Epithelial cell of esophagus (primary cell): ENCODE measurements around the gene ST8SIA2.

Experiments
- DNase-seq: peaks from one replicate; pipeline ENCODE4 v3.0.0; 2010; ENCODE audit warnings: low read depth
- H3K4me3 ChIP-seq: 2 replicates; pipeline ENCODE4 v1.5.1; 2011; ENCODE audit warnings: mild to moderate bottlenecking, low read length, control low read depth
- CTCF ChIP-seq: IDR thresholded peaks from 2 replicates; pipeline ENCODE4 v1.5.1; 2011; ENCODE audit warnings: low read depth, mild to moderate bottlenecking, low read length, control low read depth, inconsistent platforms; ENCODE audit not compliant: insufficient read depth; ENCODE audit errors: missing control alignments

The ST8SIA2 gene

GRCh38 chr15:92407321-92407720 is 13.6 kb downstream of the ST8SIA2 start:
- no peak for TF ChIP-seq CTCF
- DNase-seq, result no peak

GRCh38 chr15:92407916-92408315 is 14.2 kb downstream of the ST8SIA2 start:
- TF ChIP-seq CTCF, result no peak

More at GRCh38 chr15:92407321-92407720, 13.6 kb downstream of the ST8SIA2 start:
- H3K4me3 ChIP-seq, result no peak overlapping the region

GRCh38 chr15:92409006-92409405 is 15.3 kb downstream of the ST8SIA2 start:
- TF ChIP-seq CTCF, result no peak
- DNase-seq, result no peak
- H3K4me3 ChIP-seq, result no peak overlapping the region

More at GRCh38 chr15:92407916-92408315, 14.2 kb downstream of the ST8SIA2 start:
- no peak overlapping the region for H3K4me3 ChIP-seq
- DNase-seq, result no peak

GRCh38 chr15:92409521-92409920 is 15.8 kb downstream of the ST8SIA2 start:
- no peak for TF ChIP-seq CTCF
- H3K4me3 ChIP-seq, result no peak overlapping the region
- no peak for DNase-seq

- no peak for DNase-seq
- TF ChIP-seq CTCF, result no peak
These were observed 16.9 kb downstream of the ST8SIA2 start for GRCh38 chr15:92410537-92410936.

GRCh38 chr15:92411256-92411655 is 17.6 kb downstream of the ST8SIA2 start:
- H3K4me3 ChIP-seq, result no peak overlapping the region
- no peak for TF ChIP-seq CTCF
- DNase-seq, result no peak

More at GRCh38 chr15:92410537-92410936, 16.9 kb downstream of the ST8SIA2 start:
- H3K4me3 ChIP-seq, result no peak overlapping the region

GRCh38 chr15:92413510-92413909 is 19.8 kb downstream of the ST8SIA2 start:
- TF ChIP-seq CTCF, result no peak
- no peak for DNase-seq
- H3K4me3 ChIP-seq, result no peak overlapping the region
